Spinal cord (tissue), 10 donors: ENCODE data around the gene IRF3. TPM values are rescaled to one million over a fixed set of nuclear protein-coding genes. Genes with fewer than 3 reads are reported as not detected.
"Not testable (repeated sequence)": the region's sequence is repeated elsewhere in the genome, so short reads cannot be mapped to it uniquely, and the experiment has no call there.

Experiments
- DNase-seq, 6 donors: peaks; one replicate each; pipeline versions ENCODE4 v3.0.0 to v3.0.0-alpha.2; 2013 to 2015; ENCODE audit warnings: low spot score in 6 of 6, low read depth in 4 of 6
- H3K27ac ChIP-seq: one replicate; pipeline ENCODE4 v1.5.1; 2013; ENCODE audit warnings: low read depth, low read length, control low read depth
- H3K27me3 ChIP-seq: one replicate; pipeline ENCODE4 v1.6.1; 2013; ENCODE audit warnings: low read length; ENCODE audit not compliant: control insufficient read depth, insufficient read depth
- H3K36me3 ChIP-seq: one replicate; pipeline ENCODE4 v1.6.1; 2013; ENCODE audit warnings: low read length; ENCODE audit not compliant: control insufficient read depth, insufficient read depth
- H3K4me1 ChIP-seq: one replicate; pipeline ENCODE4 v1.6.1; 2013; ENCODE audit warnings: low read length; ENCODE audit not compliant: control insufficient read depth, insufficient read depth
- H3K4me3 ChIP-seq: one replicate; pipeline ENCODE4 v1.5.1; 2013; ENCODE audit warnings: low read depth, low read length, control low read depth
- H3K9me3 ChIP-seq: one replicate; pipeline ENCODE4 v1.6.1; 2013; ENCODE audit warnings: low read length; ENCODE audit not compliant: control insufficient read depth, insufficient read depth
- WGBS: methylation state at CpG from one replicate; pipeline ENCODE4 v1.1.5; 2013; ENCODE audit warnings: missing lambda C conversion rate; ENCODE audit not compliant: insufficient coverage; 5-methylcytosine and 5-hydroxymethylcytosine counted together
- polyA plus RNA-seq, 2 donors: library from polyadenylated mRNA; unstranded; fragments of 120-200 nt; gene quantifications; one replicate each; pipeline ENCODE4 v1.2.1, GENCODE V29; 2013; ENCODE audit not compliant: insufficient read length in 2 of 2
- total RNA-seq, 2 donors: library from RNA; depleted of rRNA in 1 of 2; stranded (reverse); fragments of 120-200 nt in 1 of 2; fragments of >200 nt in 1 of 2; gene quantifications; one replicate each; pipeline versions ENCODE4 v1.2.3 to v1.2.4, GENCODE V29; 2013 to 2014
- donor health status: healthy.

IRF3 gene
- total and polyA plus RNA-seq, 4 donors: 21.8 to 63.9 (median 45.3) TPM

DNA sequence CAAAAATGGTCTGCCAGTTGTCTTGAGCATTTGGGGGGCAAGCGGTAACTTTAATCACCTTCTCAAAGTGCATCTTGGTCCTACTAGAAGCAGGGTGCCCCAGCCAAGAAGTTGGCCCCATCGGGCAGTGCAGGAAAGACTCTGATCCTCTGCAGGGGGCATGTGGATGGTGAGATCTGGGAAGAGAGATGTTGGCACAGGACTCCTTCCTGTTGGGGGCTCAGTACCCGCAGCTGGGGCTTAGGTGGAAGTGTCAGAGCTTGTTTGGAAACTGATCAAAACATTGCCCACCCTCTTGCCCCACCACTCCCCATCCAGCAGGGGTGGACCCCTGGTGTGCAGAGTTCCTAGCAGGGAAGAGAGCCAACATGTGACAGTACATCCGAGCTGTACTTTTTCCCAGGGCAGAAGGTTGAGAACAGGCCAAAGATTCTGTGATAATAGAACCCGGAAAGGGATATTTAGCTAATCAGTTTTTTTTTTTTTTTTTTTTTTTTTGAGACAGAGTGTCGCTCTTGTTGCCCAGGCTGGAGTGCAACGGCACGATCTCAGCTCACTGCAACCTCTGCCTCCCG, 34.6 kb downstream of the IRF3 start:
- H3K36me3 ChIP-seq: peaks cover 17% of the 10 kb centered on the region
- peak in 1 of 6 donors; percentile 51 for DNase-seq
- 28% methylated on average over 3 of the region's 9 CpGs for whole genome bisulfite sequencing
- H3K27me3 ChIP-seq: no peaks in the 10 kb centered on the region
- no peak overlapping the region for H3K27ac ChIP-seq
- peaks cover 25% of the 10 kb centered on the region for H3K4me1 ChIP-seq
- no peaks in the 10 kb centered on the region for H3K9me3 ChIP-seq
- H3K4me3 ChIP-seq: no peak overlapping the region

DNA sequence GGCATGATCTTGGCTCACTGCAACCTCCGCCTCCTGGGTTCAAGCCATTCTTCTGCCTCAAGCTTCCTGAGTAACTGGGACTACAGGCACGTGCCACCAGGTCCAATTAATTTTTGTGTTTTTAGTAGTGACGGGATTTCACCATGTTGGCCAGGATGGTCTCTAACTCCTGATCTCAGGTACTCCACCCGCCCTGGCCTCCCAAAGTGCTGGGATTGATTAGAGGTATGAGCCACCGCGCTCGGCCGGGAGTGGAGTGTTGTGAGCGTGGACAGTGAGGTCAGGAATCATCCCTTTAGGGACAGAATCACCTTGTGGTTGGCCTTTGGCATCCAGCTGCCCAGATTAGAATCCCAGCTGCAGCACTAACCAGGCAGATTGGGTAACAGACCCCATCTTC, 36.0 kb downstream of the IRF3 start:
- Histone ChIP-seq H3K27ac (no peak overlapping the region), H3K4me3 (no peak overlapping the region), H3K9me3 (no peaks in the 10 kb centered on the region), H3K27me3 (no peaks in the 10 kb centered on the region), H3K4me1 (peaks cover 17% of the 10 kb centered on the region), H3K36me3 (peaks cover 32% of the 10 kb centered on the region)
- no CpG with 5 or more reads among the region's 9 CpGs for WGBS
- no peak for DNase-seq

- Histone ChIP-seq H3K27me3 (no peaks in the 10 kb centered on the region), H3K4me1 (peaks cover 13% of the 10 kb centered on the region), H3K36me3 (peaks cover 57% of the 10 kb centered on the region), H3K27ac (no peak overlapping the region), H3K9me3 (no peaks in the 10 kb centered on the region), H3K4me3 (no peak overlapping the region)
- no peak for DNase-seq
- 70% methylated on average over 4 of the region's 11 CpGs for WGBS
These were observed 39.4 kb downstream of the IRF3 start for GRCh38 chr19:49626226-49626625.

GRCh38 chr19:49624967-49625910, 40.4 kb downstream of the IRF3 start:
- no peaks in the 10 kb centered on the region for H3K27me3 ChIP-seq
- no peak overlapping the region for H3K27ac ChIP-seq
- peaks cover 66% of the 10 kb centered on the region for H3K36me3 ChIP-seq
- no peaks in the 10 kb centered on the region for H3K9me3 ChIP-seq
- H3K4me1 ChIP-seq: peaks cover 4% of the 10 kb centered on the region
- WGBS: 89% methylated on average over 15 of the region's 27 CpGs
- DNase-seq: no peak
- H3K4me3 ChIP-seq: no peak overlapping the region

DNA sequence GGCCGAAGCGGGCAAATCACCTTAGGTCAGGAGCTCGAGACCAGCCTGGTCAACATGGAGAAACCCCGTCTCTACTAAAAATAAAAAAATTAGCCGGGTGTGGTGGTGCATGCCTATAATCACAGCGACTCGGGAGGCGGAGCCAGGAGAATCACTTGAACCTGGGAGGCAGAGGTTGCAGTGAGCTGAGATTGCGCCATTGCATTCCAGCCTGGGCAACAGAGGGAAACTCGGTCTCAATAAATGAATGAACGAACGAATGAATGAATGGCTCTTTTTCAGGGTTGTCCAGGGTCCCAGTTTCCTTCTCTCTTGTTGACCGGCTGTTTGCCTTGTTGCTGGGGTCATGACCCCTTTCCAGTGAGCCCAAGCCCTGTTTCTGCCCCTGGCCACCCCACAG, 47.8 kb downstream of the IRF3 start:
- H3K27ac ChIP-seq, DNase-seq, H3K4me3 ChIP-seq, H3K9me3 ChIP-seq, H3K27me3 ChIP-seq, H3K4me1 ChIP-seq: not testable (repeated sequence)
- over 99% methylated on average over 13 of the region's 13 CpGs for WGBS
- peaks cover 93% of the 10 kb centered on the region for H3K36me3 ChIP-seq

GRCh38 chr19:49616945-49617344, 48.7 kb downstream of the IRF3 start:
- Histone ChIP-seq H3K36me3 (peaks cover 97% of the 10 kb centered on the region), H3K27me3 (no peaks in the 10 kb centered on the region), H3K4me1 (no peaks in the 10 kb centered on the region), H3K27ac (no peak overlapping the region), H3K9me3 (no peaks in the 10 kb centered on the region), H3K4me3 (no peak overlapping the region)
- 95% methylated on average over 3 of the region's 7 CpGs for WGBS
- DNase-seq: no peak

DNA sequence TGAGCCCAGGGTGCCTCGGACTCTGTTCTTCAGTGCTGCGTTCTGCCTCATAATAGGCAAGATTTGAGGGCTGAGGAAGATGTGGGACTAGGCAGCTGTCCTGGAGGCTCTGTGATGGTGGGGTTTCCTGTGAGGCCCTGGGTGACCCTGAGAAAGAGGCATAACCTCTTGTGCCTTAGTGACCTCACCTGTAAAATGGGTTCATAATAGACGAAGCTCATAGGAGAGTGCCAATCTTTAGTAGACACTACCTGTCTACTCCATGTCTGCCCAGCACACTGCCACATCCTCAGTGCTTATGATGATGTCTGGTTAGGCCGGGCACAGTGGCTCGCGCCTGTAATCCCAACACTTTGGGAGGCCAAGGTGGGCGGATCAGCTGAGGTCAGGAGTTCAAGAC, 49.1 kb downstream of the IRF3 start:
- H3K9me3 ChIP-seq: no peaks in the 10 kb centered on the region
- WGBS: 87% methylated on average over 6 of the region's 7 CpGs

DNA sequence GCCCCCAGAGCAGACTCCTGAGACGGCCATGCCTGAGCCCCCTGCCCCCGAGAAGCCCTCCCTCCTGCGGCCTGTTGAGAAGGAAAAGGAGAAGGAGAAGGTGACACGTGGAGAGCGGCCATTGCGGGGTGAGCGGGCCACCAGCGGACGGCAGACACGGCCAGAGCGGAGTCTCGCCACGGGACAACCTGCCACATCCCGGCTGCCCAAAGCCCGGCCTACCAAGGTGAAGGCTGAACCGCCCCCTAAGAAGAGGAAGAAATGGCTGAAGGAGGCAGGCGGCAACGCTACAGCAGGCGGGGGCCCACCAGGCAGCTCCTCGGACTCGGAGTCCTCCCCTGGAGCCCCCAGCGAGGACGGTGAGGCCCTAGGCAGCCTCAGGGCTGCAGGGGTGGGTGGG, 49.8 kb downstream of the IRF3 start:
- 98% methylated on average over 18 of the region's 23 CpGs for WGBS
- Histone ChIP-seq H3K36me3 (peaks cover 92% of the 10 kb centered on the region), H3K4me3 (no peak overlapping the region)

More for the DNA sequence above, 49.1 kb downstream of the IRF3 start:
- H3K4me3 ChIP-seq: no peak overlapping the region
- peaks cover 93% of the 10 kb centered on the region for H3K36me3 ChIP-seq
- H3K27ac ChIP-seq: no peak overlapping the region
- no peaks in the 10 kb centered on the region for H3K27me3 ChIP-seq
- DNase-seq: no peak
- no peaks in the 10 kb centered on the region for H3K4me1 ChIP-seq

DNA sequence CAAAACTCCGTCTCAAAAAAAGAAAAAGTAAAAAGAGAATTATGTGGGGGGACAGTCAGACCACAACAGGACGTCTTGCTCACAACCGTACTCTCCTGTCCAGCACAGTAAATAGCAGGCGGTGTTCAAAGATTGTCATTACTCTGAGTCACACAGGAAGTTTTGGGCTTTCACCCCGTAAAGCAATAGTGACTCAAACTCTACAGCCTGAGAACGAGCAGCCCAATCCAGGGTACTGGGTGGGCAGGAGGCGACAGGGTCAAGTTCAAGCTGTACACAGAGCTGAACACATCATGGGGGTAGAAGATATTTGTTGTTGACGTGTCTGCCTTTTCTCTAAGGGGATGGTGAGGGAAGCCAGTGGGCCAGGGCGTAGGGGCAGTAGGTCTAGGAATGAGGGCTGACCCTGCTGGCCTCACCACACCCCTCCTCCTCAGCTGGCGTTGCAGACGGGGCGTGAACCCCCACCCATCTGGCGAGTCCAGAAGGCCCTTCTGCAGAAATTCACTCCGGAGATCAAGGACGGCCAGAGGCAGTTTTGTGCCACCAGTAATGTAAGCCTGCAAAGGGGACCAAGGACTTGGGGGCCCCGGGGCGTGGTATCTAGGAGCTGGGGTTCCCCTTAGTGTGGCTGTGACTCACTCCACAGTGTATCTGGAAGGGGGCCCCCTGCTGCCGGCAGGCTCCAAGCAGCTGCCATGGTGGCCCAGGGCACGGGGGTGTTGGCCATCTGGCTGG, 51.4 kb downstream of the IRF3 start:
- WGBS: 93% methylated on average over 16 of the region's 19 CpGs
- no peaks in the 10 kb centered on the region for H3K4me1 ChIP-seq
- DNase-seq: no peak
- H3K9me3 ChIP-seq: no peaks in the 10 kb centered on the region
- peaks cover 92% of the 10 kb centered on the region for H3K36me3 ChIP-seq
- no peak overlapping the region for H3K27ac ChIP-seq
- H3K4me3 ChIP-seq: no peak overlapping the region
- no peaks in the 10 kb centered on the region for H3K27me3 ChIP-seq

More for the DNA sequence above, 49.8 kb downstream of the IRF3 start:
- H3K27ac ChIP-seq: no peak overlapping the region
- no peaks in the 10 kb centered on the region for H3K4me1 ChIP-seq
- no peaks in the 10 kb centered on the region for H3K9me3 ChIP-seq
- H3K27me3 ChIP-seq: no peaks in the 10 kb centered on the region
- no peak for DNase-seq
